D721Med (cell line): Measurements from ENCODE around the gene RNF213.
"Not testable (repeated sequence)": the region's sequence is repeated elsewhere in the genome, so short reads cannot be mapped to it uniquely, and the experiment has no call there.

Experiments
- DNase-seq: peaks from one replicate; pipeline ENCODE4 v3.0.0; 2011; ENCODE audit warnings: low spot score; ENCODE audit not compliant: insufficient read length
- FAIRE-seq: peaks from 2 replicates; lab custom pipeline; 2011; peaks lifted over from hg19 to GRCh38; lab: Jason Lieb, UNC
- CTCF ChIP-seq: IDR thresholded peaks from 2 replicates; pipeline ENCODE4 v1.5.1; 2012; ENCODE audit warnings: mild to moderate bottlenecking, control low read depth; ENCODE audit not compliant: insufficient read depth; ENCODE audit errors: missing control alignments

The RNF213 gene

GRCh38 chr17:80327518-80327917 lies 66.9 kb downstream of the RNF213 start:
- DNase-seq, result no peak
- TF ChIP-seq CTCF, result no peak
- FAIRE-seq, result no peak

DNA sequence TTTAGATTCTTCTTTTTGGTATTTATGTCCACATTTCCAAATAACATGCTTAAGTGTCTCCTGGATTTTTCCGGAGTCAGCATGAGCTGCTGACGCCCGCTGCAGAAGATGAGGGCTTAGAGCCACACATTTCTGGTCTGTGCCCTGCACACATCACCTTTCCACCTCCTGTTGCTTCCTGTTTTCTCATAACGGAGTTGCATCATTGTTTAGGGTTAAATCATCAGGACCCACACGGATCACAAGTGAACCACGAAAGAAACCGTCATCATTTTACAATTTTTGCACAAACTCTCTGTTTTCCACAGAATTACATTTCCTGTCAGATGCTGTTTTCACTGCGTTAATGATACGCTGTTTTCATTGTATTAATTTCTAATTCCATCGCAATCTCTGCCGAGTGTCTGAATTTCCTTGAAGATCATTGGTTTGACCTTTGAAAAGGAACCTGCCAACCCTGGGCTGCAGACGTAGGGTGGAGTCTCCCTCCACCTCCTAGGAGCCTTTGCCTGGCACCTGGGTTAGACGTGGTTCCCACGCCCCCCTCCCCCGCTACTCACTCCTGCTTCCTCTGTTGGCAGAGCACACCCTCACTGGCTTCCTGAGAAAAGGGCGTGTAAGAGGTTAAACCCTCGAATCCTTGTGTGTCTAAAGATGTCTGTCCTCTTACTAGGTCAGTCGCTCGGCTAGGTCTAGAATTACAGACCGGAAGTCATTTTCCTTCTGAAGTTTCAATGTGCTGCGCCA lies 68.2 kb downstream of the RNF213 start:
- TF ChIP-seq CTCF, result no peak
- no peak for FAIRE-seq
- DNase-seq, result no peak

DNA sequence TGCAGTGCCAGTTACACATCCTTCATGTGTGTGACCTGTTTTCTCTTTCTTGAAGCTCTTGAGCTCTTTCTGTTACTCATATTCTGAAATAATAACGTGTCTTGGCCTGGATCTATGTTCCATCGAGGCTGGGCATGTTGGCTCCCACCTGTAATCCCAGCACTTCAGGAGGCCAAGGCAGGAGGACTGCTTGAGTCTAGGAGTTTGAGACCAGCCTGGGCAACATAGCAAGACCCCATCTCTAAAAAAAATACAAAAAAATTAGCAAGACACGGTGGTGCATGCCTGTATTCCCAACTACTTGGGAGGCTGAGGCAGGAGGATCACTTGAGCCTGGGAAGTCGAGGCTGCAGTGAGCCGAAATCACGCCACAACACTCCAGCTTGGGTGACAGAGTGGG lies 68.8 kb downstream of the RNF213 start:
- not testable (repeated sequence) for FAIRE-seq

DNA sequence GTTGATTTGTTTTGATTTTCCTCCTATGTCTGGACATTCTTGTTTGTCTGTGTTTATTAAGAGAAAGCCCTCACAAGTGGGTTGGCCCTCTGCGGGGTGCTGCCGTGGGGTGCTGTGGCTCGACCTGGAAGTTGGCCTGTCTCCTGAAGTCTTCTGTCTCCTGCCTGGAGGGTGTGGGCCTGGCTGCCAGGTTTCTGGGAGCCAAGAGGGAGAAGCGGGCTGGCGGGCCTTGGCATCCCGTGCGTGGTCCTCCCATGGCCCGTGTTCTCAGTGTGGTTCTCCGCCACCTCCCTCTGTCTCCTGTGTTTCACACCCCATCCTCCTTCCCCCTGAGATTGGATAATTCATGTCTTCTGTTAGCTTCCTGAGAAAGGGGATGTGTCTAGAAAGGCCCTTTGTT lies 69.6 kb downstream of the RNF213 start:
- no peak for TF ChIP-seq CTCF
- DNase-seq, result no peak
- FAIRE-seq, result no peak

More for the DNA sequence above, 68.8 kb downstream of the RNF213 start:
- DNase-seq, result not testable (repeated sequence)

DNA sequence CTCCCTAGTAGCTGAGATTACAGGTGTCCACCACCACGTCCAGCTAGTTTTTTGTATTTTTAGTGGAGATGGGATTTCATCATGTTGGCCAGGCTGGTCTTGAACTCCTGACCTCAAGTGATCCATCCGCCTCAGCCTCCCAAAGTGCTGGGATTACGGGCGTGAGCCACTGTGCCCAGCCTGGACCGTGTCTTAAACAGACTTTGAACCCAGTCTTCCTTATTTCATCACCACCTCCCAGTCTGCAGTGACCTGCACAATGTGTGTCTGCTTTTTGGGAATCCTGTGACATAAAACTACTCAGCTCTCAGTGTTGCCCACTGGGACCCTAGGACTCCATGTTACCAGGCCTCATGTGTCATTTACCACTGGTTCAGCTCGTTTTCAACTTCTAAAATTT lies 70.3 kb downstream of the RNF213 start:
- DNase-seq, FAIRE-seq: not testable (repeated sequence)

- DNase-seq (no peak), FAIRE-seq (no peak)
- no peak for TF ChIP-seq CTCF
Observed at GRCh38 chr17:80331820-80332219, 71.2 kb downstream of the RNF213 start.

- FAIRE-seq (no peak), DNase-seq (no peak)
- no peak for TF ChIP-seq CTCF
Observed at GRCh38 chr17:80337195-80337895, 76.7 kb downstream of the RNF213 start.

- FAIRE-seq, result no peak
- no peak for TF ChIP-seq CTCF
- no peak for DNase-seq
Observed at GRCh38 chr17:80339118-80339517, 78.5 kb downstream of the RNF213 start.
